ENCODE data around the gene FAM210A.
"Not testable (repeated sequence)": the region's sequence is repeated elsewhere in the genome, so short reads cannot be mapped to it uniquely, and the experiment has no call there.

The FAM210A gene

GRCh38 chr18:13700153-13700552 is 26.2 kb downstream of the FAM210A start:
- no peak for DNase-seq (ENCODE audit: low read depth)

GRCh38 chr18:13696961-13697360 is 29.4 kb downstream of the FAM210A start:
- peak; percentile 52 for DNase-seq (ENCODE audit: low read depth)

- not testable (repeated sequence) for DNase-seq (ENCODE audit: low read depth)
Measured at GRCh38 chr18:13695337-13695736, 31.0 kb downstream of the FAM210A start.

GRCh38 chr18:13690060-13690459 is 36.3 kb downstream of the FAM210A start:
- DNase-seq (ENCODE audit: low read depth), result not testable (repeated sequence)

GRCh38 chr18:13688191-13689136 is 37.9 kb downstream of the FAM210A start:
- no peak for DNase-seq (ENCODE audit: low read depth)

GRCh38 chr18:13684546-13684945 is 41.8 kb downstream of the FAM210A start:
- no peak for DNase-seq (ENCODE audit: low read depth)

GRCh38 chr18:13681701-13682100 is 44.7 kb downstream of the FAM210A start:
- DNase-seq (ENCODE audit: low read depth), result no peak

- peak; percentile 7 for DNase-seq (ENCODE audit: low read depth)
Measured at GRCh38 chr18:13680612-13681011, 45.7 kb downstream of the FAM210A start.

- DNase-seq (ENCODE audit: low read depth), result not testable (repeated sequence)
Measured at GRCh38 chr18:13677350-13677749, 49.0 kb downstream of the FAM210A start.

GRCh38 chr18:13676471-13676870 is 49.9 kb downstream of the FAM210A start:
- DNase-seq (ENCODE audit: low read depth), result no peak

GRCh38 chr18:13672657-13673056 is 53.7 kb downstream of the FAM210A start:
- DNase-seq (ENCODE audit: low read depth), result no peak

- DNase-seq (ENCODE audit: low read depth), result no peak
Measured at GRCh38 chr18:13661779-13662256, 64.5 kb downstream of the FAM210A start.

- DNase-seq (ENCODE audit: low read depth), result no peak
Measured at GRCh38 chr18:13661051-13661778, 65.1 kb downstream of the FAM210A start.

- DNase-seq (ENCODE audit: low read depth), result no peak
Measured at GRCh38 chr18:13660510-13660909, 65.8 kb downstream of the FAM210A start.

- DNase-seq (ENCODE audit: low read depth), result no peak
Measured at GRCh38 chr18:13658436-13659204, 67.7 kb downstream of the FAM210A start.

- DNase-seq (ENCODE audit: low read depth), result no peak
Measured at GRCh38 chr18:13657974-13658373, 68.4 kb downstream of the FAM210A start.

- DNase-seq (ENCODE audit: low read depth), result no peak
Measured at GRCh38 chr18:13653746-13654433, 72.5 kb downstream of the FAM210A start.

GRCh38 chr18:13649397-13650390 is 76.7 kb downstream of the FAM210A start:
- DNase-seq (ENCODE audit: low read depth), result no peak

- DNase-seq (ENCODE audit: low read depth), result no peak
Measured at GRCh38 chr18:13647761-13648160, 78.6 kb downstream of the FAM210A start.

- no peak for DNase-seq (ENCODE audit: low read depth)
Measured at GRCh38 chr18:13646633-13647032, 79.7 kb downstream of the FAM210A start.
